Activated effector memory CD4-positive, alpha-beta T cell treated with anti-CD3 and anti-CD28 coated beads, Interleukin-2, amount 50 U/mL, for 16 hours (primary cell): ENCODE measurements around the gene OOSP4B.
"Not testable (repeated sequence)": the region's sequence is repeated elsewhere in the genome, so short reads cannot be mapped to it uniquely, and the experiment has no call there.

Source experiments
- DNase-seq: peaks from one replicate; pipeline ENCODE4 v3.0.0-alpha.2; 2020

OOSP4B gene

GRCh38 chr11:60016881-60017280, at the start of gene OOSP4B:
TSS of gene OOSP4B (plus strand) at chr11:60017181.
- DNase-seq, result no peak

- DNase-seq, result no peak
These were observed 49.1 kb upstream of the OOSP4B start for GRCh38 chr11:59967677-59968394.

- DNase-seq, result no peak
These were observed 48.6 kb upstream of the OOSP4B start for GRCh38 chr11:59968395-59968783.

GRCh38 chr11:59973097-59973496, 43.9 kb upstream of the OOSP4B start:
- no peak for DNase-seq

- DNase-seq, result no peak
These were observed 35.7 kb upstream of the OOSP4B start for GRCh38 chr11:59981106-59981770.

- DNase-seq, result not testable (repeated sequence)
These were observed 34.9 kb upstream of the OOSP4B start for GRCh38 chr11:59982037-59982436.

- DNase-seq, result no peak
These were observed 33.8 kb upstream of the OOSP4B start for GRCh38 chr11:59983212-59983611.

- no peak for DNase-seq
These were observed 32.6 kb upstream of the OOSP4B start for GRCh38 chr11:59984368-59984767.

GRCh38 chr11:59990421-59990820, 26.6 kb upstream of the OOSP4B start:
- DNase-seq, result no peak

GRCh38 chr11:59992425-59992824, 24.6 kb upstream of the OOSP4B start:
- DNase-seq, result no peak

- DNase-seq, result no peak
These were observed 19.2 kb upstream of the OOSP4B start for GRCh38 chr11:59997800-59998199.

GRCh38 chr11:59999691-60000090, 17.3 kb upstream of the OOSP4B start:
- DNase-seq, result no peak

- no peak for DNase-seq
These were observed 13.3 kb upstream of the OOSP4B start for GRCh38 chr11:60003729-60004128.

GRCh38 chr11:60005360-60005759, 11.6 kb upstream of the OOSP4B start:
- DNase-seq, result no peak

GRCh38 chr11:60018058-60018457, 1.1 kb downstream of the OOSP4B start:
- no peak for DNase-seq

GRCh38 chr11:60020376-60020775, 3.4 kb downstream of the OOSP4B start:
- DNase-seq, result not testable (repeated sequence)

GRCh38 chr11:60029015-60029632, 12.1 kb downstream of the OOSP4B start:
- no peak for DNase-seq

GRCh38 chr11:60040109-60040508, 23.1 kb downstream of the OOSP4B start, which contains the start of gene OOSP2:
TSS of gene OOSP2 (plus strand) at chr11:60040409. CDS start at chr11:60040460, 51 bp downstream.
- no peak for DNase-seq

- not testable (repeated sequence) for DNase-seq
These were observed 33.4 kb downstream of the OOSP4B start for GRCh38 chr11:60050422-60050821.

GRCh38 chr11:60050839-60051238, 33.9 kb downstream of the OOSP4B start:
- not testable (repeated sequence) for DNase-seq

GRCh38 chr11:60056349-60056969, 39.5 kb downstream of the OOSP4B start, which contains the start of gene MS4A3:
TSS of gene MS4A3 (plus strand) at chr11:60056665. CDS start at chr11:60061161, 4,496 bp downstream.
- no peak for DNase-seq

- DNase-seq, result no peak
These were observed 42.1 kb downstream of the OOSP4B start for GRCh38 chr11:60059052-60059451.

GRCh38 chr11:60059521-60060240, 42.7 kb downstream of the OOSP4B start:
- DNase-seq, result no peak
